Stimulated activated CD4-positive, alpha-beta T cell treated with anti-CD3 and anti-CD28 coated beads, Interleukin-1b, Interleukin-23, amount 100 ng/mL, for 48 hours (primary cell): ENCODE data around the gene SERPINF2.
"Not testable (repeated sequence)": the region's sequence is repeated elsewhere in the genome, so short reads cannot be mapped to it uniquely, and the experiment has no call there.

Source experiments
- DNase-seq: peaks from one replicate; pipeline ENCODE4 v3.0.0-alpha.2; 2020

SERPINF2 gene

GRCh38 chr17:1764705-1765104 is 22.0 kb downstream of the SERPINF2 start:
- not testable (repeated sequence) for DNase-seq

- DNase-seq, result no peak
Measured at GRCh38 chr17:1765576-1765975, 22.9 kb downstream of the SERPINF2 start.

- no peak for DNase-seq
Measured at GRCh38 chr17:1766382-1767135, 23.9 kb downstream of the SERPINF2 start.

- no peak for DNase-seq
Measured at GRCh38 chr17:1767358-1767757, 24.7 kb downstream of the SERPINF2 start.

GRCh38 chr17:1769822-1770477 is 27.3 kb downstream of the SERPINF2 start:
- DNase-seq, result no peak

- not testable (repeated sequence) for DNase-seq
Measured at GRCh38 chr17:1773000-1773695, 30.5 kb downstream of the SERPINF2 start.

- DNase-seq, result no peak
Measured at GRCh38 chr17:1773696-1774181, 31.1 kb downstream of the SERPINF2 start.

- DNase-seq, result no peak
Measured at GRCh38 chr17:1774390-1775176, 31.9 kb downstream of the SERPINF2 start.

GRCh38 chr17:1776328-1776727 is 33.7 kb downstream of the SERPINF2 start:
- no peak for DNase-seq

GRCh38 chr17:1776857-1777256 is 34.2 kb downstream of the SERPINF2 start:
- no peak for DNase-seq

- DNase-seq, result no peak
Measured at GRCh38 chr17:1779571-1780131, 37.0 kb downstream of the SERPINF2 start.

- DNase-seq, result no peak
Measured at GRCh38 chr17:1782171-1782567, 39.5 kb downstream of the SERPINF2 start.

GRCh38 chr17:1783271-1783670 is 40.6 kb downstream of the SERPINF2 start:
- DNase-seq, result no peak

- no peak for DNase-seq
Measured at GRCh38 chr17:1783834-1784611, 41.4 kb downstream of the SERPINF2 start.

- no peak for DNase-seq
Measured at GRCh38 chr17:1785930-1786329, 43.3 kb downstream of the SERPINF2 start.

- DNase-seq, result no peak
Measured at GRCh38 chr17:1786708-1787107, 44.0 kb downstream of the SERPINF2 start.

- no peak for DNase-seq
Measured at GRCh38 chr17:1787301-1787902, 44.7 kb downstream of the SERPINF2 start.

- DNase-seq, result no peak
Measured at GRCh38 chr17:1789936-1790335, 47.3 kb downstream of the SERPINF2 start.

GRCh38 chr17:1792495-1793446 is 50.1 kb downstream of the SERPINF2 start:
- no peak for DNase-seq

GRCh38 chr17:1793447-1793806 is 50.8 kb downstream of the SERPINF2 start:
- no peak for DNase-seq
